HepG2 (cell line): Measurements from ENCODE around the gene IQGAP3. TPM values are rescaled to one million over a fixed set of nuclear protein-coding genes. Genes with fewer than 3 reads are reported as not detected.

Source experiments
- ATRX ChIP-seq: sonication (generic); formaldehyde crosslinking; IDR thresholded peaks from 2 replicates; pipeline ENCODE4 v1.4.0; 2020; ENCODE audit warnings: missing genetic modification reagents, borderline replicate concordance
- ERF ChIP-seq: IDR thresholded peaks from 2 replicates; pipeline ENCODE4 v1.6.1; 2018; ENCODE audit warnings: missing biosample characterization, missing genetic modification reagents
- KLF15 ChIP-seq: sonication (generic); formaldehyde crosslinking; IDR thresholded peaks from 2 replicates; pipeline ENCODE4 v1.8.1; 2023; ENCODE audit warnings: borderline replicate concordance, mild to moderate bottlenecking, inconsistent platforms, missing genetic modification reagents, mixed read lengths
- MYNN ChIP-seq: sonication (generic); formaldehyde crosslinking; IDR thresholded peaks from 2 replicates; pipeline ENCODE4 v1.4.0; 2020; ENCODE audit warnings: mild to moderate bottlenecking, low read depth, missing genetic modification reagents
- REPIN1 ChIP-seq: sonication (generic); formaldehyde crosslinking; IDR thresholded peaks from 2 replicates; pipeline ENCODE4 v1.8.0; 2022; ENCODE audit warnings: missing genetic modification reagents, low read depth, mild to moderate bottlenecking, borderline replicate concordance
- RNF2 ChIP-seq: fragments of 450-650 bp; conservative IDR thresholded peaks from 2 replicates; pipeline ENCODE4 v1.6.1; 2016; ENCODE audit warnings: low read depth
- TARDBP ChIP-seq: sonication (generic); formaldehyde crosslinking; IDR thresholded peaks from 2 replicates; pipeline ENCODE4 v1.8.0; 2022; ENCODE audit warnings: mild to moderate bottlenecking, missing genetic modification reagents
- ZBTB37 ChIP-seq: sonication (generic); formaldehyde crosslinking; IDR thresholded peaks from 2 replicates; pipeline ENCODE4 v1.4.0; 2020; ENCODE audit warnings: mild to moderate bottlenecking, missing genetic modification reagents
- ZBTB7A ChIP-seq: sonication (generic); formaldehyde crosslinking; IDR thresholded peaks from 2 replicates; pipeline ENCODE4 v1.8.0; 2022; ENCODE audit warnings: mild to moderate bottlenecking, missing genetic modification reagents
- ZNF10 ChIP-seq: sonication (generic); formaldehyde crosslinking; IDR thresholded peaks from 2 replicates; pipeline ENCODE4 v1.4.0; 2020; ENCODE audit warnings: mild to moderate bottlenecking, low read depth, missing genetic modification reagents, borderline replicate concordance
- ZNF282 ChIP-seq: fragments of 450-650 bp; IDR thresholded peaks from 2 replicates; pipeline ENCODE4 v1.6.1; 2018; ENCODE audit not compliant: partially characterized antibody
- ZNF713 ChIP-seq: sonication (generic); formaldehyde crosslinking; IDR thresholded peaks from 2 replicates; pipeline ENCODE4 v1.4.0; 2020; ENCODE audit warnings: mild to moderate bottlenecking, missing genetic modification reagents
- ZNF782 ChIP-seq: sonication (generic); formaldehyde crosslinking; IDR thresholded peaks from 2 replicates; pipeline ENCODE4 v1.4.0; 2020; ENCODE audit warnings: missing genetic modification reagents, mild to moderate bottlenecking, borderline replicate concordance
- ZSCAN21 ChIP-seq: sonication (generic); formaldehyde crosslinking; IDR thresholded peaks from 2 replicates; pipeline ENCODE4 v1.8.0; 2022; ENCODE audit warnings: mild to moderate bottlenecking, missing genetic modification reagents, moderate library complexity, borderline replicate concordance
- polyA plus RNA-seq, 8 experiments: library from polyadenylated mRNA; depleted of rRNA in 3 of 8; stranded (reverse) in 7 of 8; unstranded in 1 of 8; fragments of >200 nt; fragmentation: Illumina TruSeq in 4 of 8; extraction: Trizol in 4 of 8; gene quantifications; 2 replicates each; pipeline versions ENCODE4 v1.2.1 to v1.2.3, GENCODE V29; 2011 to 2016; ENCODE audit warnings: low read depth in 4 of 8, missing spikeins in 1 of 8, mixed read lengths in 1 of 8; ENCODE audit not compliant: insufficient read depth in 1 of 8
- total RNA-seq, 5 experiments: library from RNA; depleted of rRNA; stranded (reverse); fragments of >200 nt; fragmentation: Illumina TruSeq; extraction: Trizol; gene quantifications; 2 replicates each; pipeline ENCODE4 v1.2.3, GENCODE V29; 2016; ENCODE audit warnings: low read depth in 1 of 5

Gene IQGAP3
- total and polyA plus RNA-seq, 2 of the 13 experiments (the other 11 are each of a cell fraction or from before 2014, with no cell fraction given) = 13.5 to 14.1 TPM

- TF ChIP-seq KLF15 (no peak), ZNF10 (CRISPR knock-in tag) (no peak), ZSCAN21 (no peak), ERF (no peak), ZNF713 (CRISPR knock-in tag) (no peak), ATRX (CRISPR knock-in tag) (no peak), MYNN (CRISPR knock-in tag) (no peak), TARDBP (CRISPR knock-in tag) (no peak), REPIN1 (CRISPR knock-in tag) (no peak), ZBTB7A (CRISPR knock-in tag) (peak; percentile 33; the same call in 1 of the 2 replicates), ZBTB37 (CRISPR knock-in tag) (no peak), ZNF782 (CRISPR knock-in tag) (no peak), RNF2 (no peak), ZNF282 (no peak)
Measured at GRCh38 chr1:156499842-156500542, 72.4 kb downstream of the IQGAP3 start (continued).
